ENCODE data around the gene PADI4.
A peak's percentile ranks its signal among the peaks of the same experiment; 100 is the strongest.

Gene PADI4

GRCh38 chr1:17412093-17412870, 104.3 kb downstream of the PADI4 start:
- H3K4me3 ChIP-seq = no peak overlapping the region
- H3K27ac ChIP-seq = peak overlapping the region in 1 of 21 experiments; percentile 42

Data from skin epidermis (tissue), 12 donors.